NB4 (cell line): ENCODE data around the gene NIT1.

Source experiments
- MYC ChIP-seq: IDR thresholded peaks from 2 replicates; pipeline ENCODE4 v1.6.1; 2011; ENCODE audit warnings: low read depth, low read length
- POLR2A ChIP-seq: IDR thresholded peaks from 2 replicates; pipeline ENCODE4 v1.6.1; 2011; ENCODE audit warnings: mild to moderate bottlenecking; ENCODE audit not compliant: insufficient read length; ENCODE audit errors: extremely low read depth
- TF ChIP-seq, protein P1 (sequence below): IDR thresholded peaks from one replicate; pipeline ENCODE4 v1.5.1; 2012; ENCODE audit warnings: low read depth, low read length
- TF ChIP-seq, protein P2 (sequence below): IDR thresholded peaks from 2 replicates; pipeline ENCODE4 v1.6.1; 2011; ENCODE audit warnings: low read depth, low read length

DNA sequence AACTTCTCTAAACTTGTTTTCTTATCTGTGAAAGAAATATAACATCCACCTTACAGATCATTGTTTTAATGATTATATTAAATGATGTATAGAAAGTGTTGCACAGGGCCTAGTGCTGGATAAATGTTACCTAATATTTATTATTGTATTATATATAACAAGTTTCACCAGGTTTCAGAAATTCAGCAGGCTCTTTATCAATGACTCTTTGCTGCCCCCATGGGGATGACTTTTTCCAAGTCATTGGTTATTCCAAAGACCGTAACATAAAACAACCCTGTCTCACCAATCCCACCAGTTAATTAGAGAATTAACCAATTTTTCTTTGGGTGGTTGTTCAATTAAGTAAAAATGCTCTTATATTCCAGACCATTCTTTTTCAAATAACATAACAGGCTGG is 21.9 kb downstream of the NIT1 start:
- TF ChIP-seq, protein P1, sequence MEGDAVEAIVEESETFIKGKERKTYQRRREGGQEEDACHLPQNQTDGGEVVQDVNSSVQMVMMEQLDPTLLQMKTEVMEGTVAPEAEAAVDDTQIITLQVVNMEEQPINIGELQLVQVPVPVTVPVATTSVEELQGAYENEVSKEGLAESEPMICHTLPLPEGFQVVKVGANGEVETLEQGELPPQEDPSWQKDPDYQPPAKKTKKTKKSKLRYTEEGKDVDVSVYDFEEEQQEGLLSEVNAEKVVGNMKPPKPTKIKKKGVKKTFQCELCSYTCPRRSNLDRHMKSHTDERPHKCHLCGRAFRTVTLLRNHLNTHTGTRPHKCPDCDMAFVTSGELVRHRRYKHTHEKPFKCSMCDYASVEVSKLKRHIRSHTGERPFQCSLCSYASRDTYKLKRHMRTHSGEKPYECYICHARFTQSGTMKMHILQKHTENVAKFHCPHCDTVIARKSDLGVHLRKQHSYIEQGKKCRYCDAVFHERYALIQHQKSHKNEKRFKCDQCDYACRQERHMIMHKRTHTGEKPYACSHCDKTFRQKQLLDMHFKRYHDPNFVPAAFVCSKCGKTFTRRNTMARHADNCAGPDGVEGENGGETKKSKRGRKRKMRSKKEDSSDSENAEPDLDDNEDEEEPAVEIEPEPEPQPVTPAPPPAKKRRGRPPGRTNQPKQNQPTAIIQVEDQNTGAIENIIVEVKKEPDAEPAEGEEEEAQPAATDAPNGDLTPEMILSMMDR: peak; percentile 38
- TF ChIP-seq, protein P2, sequence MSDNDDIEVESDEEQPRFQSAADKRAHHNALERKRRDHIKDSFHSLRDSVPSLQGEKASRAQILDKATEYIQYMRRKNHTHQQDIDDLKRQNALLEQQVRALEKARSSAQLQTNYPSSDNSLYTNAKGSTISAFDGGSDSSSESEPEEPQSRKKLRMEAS: no peak
- TF ChIP-seq MYC: no peak
- no peak for TF ChIP-seq POLR2A
